ENCODE results near the gene TSPO.

TSPO gene

DNA sequence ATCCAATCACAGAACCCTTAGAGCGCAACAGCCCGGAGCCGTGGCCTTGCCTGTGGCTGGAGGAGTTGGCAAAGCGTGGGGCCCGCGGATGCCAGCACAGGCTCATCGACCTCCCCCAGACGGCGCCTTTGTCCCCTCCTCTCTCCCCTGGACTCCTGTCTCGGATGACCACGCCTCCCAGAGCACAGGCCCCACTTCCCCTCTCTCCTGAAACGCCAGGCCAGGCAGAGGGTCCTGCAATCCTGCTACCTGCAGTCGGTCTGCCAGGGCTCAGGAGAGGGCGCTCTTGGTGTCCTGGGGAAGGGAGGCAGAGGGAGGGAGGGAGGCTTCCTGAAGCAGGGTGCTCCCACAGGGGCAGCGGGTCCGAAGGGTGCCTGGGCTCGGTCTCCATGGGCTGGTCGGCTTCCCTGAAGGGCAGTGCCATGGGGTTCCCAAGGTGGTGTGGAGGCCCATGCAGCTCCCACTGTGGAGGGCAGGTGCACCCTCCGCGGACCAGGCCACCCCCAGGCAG is 52.2 kb downstream of the TSPO start:
- DNase-seq: no peak

DNA sequence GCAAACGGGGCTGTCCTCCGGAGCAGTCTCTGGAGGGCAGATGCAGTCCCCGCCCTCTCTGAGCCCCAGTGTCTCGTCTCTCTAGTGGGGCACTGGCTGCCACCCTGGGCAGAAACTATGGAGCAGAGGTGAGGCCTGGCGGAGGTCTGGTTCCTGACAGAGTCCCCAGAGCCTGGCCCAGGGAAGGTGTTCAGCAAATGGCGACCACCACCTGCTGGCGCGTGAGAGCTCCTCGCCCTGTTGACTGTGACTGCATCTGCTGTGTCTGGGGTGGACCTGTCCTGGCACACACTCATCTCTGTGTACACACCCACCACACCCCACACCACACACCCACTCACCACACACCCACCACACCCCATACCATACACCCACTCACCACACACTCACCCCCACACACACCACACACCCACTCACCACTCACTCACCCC is 53.9 kb downstream of the TSPO start:
- peak; percentile 4 for DNase-seq

DNA sequence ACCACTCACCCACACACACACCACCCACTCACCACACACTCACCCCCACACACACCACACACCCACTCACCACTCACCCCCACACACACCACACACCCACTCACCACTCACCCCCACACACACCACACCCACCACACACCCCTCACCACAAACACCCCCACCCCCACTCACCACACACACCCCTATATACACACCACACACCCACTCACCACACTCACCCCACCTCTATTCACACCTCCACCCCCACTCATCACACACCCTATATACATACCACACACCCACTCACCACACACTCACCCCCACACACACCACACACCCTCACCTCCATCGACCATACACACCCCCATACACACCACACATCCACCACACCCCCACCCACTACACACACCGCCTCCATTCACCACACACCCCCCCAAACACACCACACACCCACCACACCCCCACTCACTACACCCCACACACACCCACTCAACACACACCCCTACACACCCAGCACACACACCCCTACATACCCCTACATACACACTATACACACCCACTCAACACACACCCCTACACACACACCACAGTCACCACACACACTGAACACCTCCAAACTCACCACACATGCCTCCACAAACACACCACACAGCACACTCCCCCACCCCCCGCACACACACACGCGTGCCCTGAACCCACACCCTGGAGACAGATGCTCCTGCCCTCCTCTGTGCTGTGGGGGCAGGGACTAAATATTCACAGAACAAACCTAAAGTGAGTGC is 54.6 kb downstream of the TSPO start:
- DNase-seq: peak; percentile 49

- no peak for DNase-seq
These were observed 55.3 kb downstream of the TSPO start for GRCh38 chr22:43206509-43207161.

DNA sequence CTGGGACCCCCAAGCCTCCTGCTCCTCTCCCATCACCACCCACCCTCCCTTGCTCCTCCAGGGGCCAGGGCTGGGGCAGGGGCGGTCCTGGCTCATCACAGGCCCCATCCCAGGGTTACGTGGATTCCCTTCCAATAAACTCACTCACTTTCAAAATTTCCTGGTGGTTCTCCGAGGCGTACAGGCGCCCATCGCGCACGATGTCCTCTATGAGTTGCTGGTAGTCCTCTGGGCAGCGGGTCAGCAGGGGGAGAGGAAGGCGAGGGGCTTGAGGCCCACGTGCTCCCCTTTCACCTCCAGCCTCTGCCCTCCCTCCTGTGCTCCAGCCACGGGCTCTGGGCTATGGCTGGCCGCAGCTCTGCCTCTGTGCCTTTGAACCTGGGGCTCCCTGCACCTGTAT is 56.0 kb downstream of the TSPO start:
- no peak for DNase-seq

- no peak for DNase-seq
These were observed 56.7 kb downstream of the TSPO start for GRCh38 chr22:43207849-43208702.

GRCh38 chr22:43208703-43209522 is 57.6 kb downstream of the TSPO start:
- DNase-seq: no peak

- no peak for DNase-seq
These were observed 58.1 kb downstream of the TSPO start for GRCh38 chr22:43209523-43209890.

- DNase-seq: no peak
These were observed 58.6 kb downstream of the TSPO start for GRCh38 chr22:43209971-43210370.

DNA sequence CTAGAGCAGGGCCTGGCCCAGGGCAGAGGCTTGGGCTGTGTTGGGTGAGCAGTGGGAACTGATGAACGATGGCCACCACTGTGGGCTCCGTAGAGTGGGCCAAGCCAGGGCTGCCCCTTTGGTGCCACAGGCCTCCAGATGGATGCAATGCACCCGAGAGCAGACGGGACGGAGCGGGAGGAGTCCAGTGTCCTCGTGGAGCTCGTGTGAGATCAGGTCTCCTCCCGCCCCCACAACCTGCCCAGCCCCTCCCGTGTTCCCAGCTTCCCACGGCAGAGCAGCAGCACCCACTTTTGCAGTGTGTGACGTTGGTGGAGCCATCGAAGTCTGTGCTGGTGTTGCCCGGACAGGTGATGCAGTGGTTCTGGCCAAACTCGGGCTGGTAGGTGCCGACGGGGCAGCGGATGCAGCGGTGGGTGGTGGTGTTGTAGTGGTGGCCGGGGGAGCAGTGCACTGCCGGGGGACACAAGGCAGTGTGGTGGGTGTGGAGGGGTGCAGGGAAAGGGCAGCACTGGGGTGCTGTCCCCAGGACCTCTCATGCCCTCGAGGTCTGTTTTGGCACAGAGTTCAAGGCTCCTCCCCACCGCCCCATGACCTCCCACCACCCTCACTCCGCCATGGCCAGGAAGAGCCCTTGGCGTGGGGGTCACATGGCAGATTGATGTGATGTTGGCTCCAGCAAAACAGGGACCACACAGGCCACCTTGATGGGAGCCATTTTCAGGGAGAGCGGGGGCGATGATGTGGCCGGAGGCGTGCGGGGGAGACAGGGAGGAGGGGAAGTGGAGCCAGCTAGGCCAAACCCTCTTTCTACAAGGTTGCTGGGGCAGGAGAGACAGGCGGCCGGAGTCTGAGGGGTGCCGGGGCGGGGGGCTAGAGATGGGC is 59.5 kb downstream of the TSPO start:
- no peak for DNase-seq

DNA sequence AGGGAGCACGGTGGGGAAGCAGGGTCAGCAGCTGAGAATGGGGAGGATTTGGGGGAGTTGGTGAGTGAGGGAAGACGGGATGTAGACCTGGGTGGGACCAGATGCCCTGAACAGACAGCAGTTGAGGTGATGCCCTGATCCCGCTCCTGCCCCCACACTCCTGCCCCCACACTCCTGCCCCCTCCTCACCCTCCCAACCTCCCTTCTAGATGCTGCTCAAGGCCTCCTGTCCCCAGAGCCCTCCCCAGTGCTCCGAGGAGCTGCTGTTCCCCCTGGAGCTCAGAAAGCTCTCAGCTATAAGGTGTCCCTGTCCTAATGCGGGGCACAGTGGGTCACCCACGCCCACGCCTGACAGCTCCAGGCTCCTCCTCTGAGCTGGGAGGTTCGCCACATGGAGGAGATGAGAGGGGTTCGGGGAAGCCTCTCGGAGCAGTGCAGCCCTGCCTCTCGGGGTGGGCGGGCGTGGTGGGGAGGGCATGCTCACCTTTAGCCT is 60.6 kb downstream of the TSPO start:
- DNase-seq: no peak

GRCh38 chr22:43212434-43212952 is 61.1 kb downstream of the TSPO start:
- DNase-seq: no peak
